Thyroid gland (tissue), 4 donors: ENCODE measurements around the gene FBXO44. TPM values are rescaled to one million over a fixed set of nuclear protein-coding genes. Genes with fewer than 3 reads are reported as not detected.
"Not testable (repeated sequence)": the region's sequence is repeated elsewhere in the genome, so short reads cannot be mapped to it uniquely, and the experiment has no call there.

ENCODE experiments used
- DNase-seq, 2 donors: peaks; one replicate each; pipeline ENCODE4 v3.0.0-alpha.2; 2019
- H3K27ac ChIP-seq, 3 donors: fragments of 200-600 bp; sonication (generic); 1 replicate in 2 of 3; 2 replicates in 1 of 3; pipeline ENCODE4 v1.5.1; 2016 to 2019; ENCODE audit warnings: mild to moderate bottlenecking in 1 of 3, moderate library complexity in 1 of 3
- H3K27me3 ChIP-seq: fragments of 200-600 bp; sonication (generic); one replicate; pipeline ENCODE4 v1.5.1; 2019
- H3K36me3 ChIP-seq, 2 donors: fragments of 200-600 bp; sonication (generic); one replicate each; pipeline ENCODE4 v1.5.1; 2016 to 2019
- H3K4me1 ChIP-seq, 2 donors: fragments of 200-600 bp; sonication (generic); one replicate each; pipeline ENCODE4 v1.5.1; 2017 to 2019
- H3K4me3 ChIP-seq, 3 donors: fragments of 200-600 bp; sonication (generic); replicated peaks in 1 of 3; 1 replicate in 2 of 3; 2 replicates in 1 of 3; pipeline ENCODE4 v1.5.1; 2016; ENCODE audit warnings: mild to moderate bottlenecking in 1 of 3
- H3K9me3 ChIP-seq: fragments of 200-600 bp; sonication (generic); one replicate; pipeline ENCODE4 v1.5.1; 2017
- CTCF ChIP-seq, 6 experiments: fragments of 200-600 bp in 3 of 6; fragments of 450-650 bp in 3 of 6; sonication (generic) in 3 of 6; IDR thresholded peaks; one replicate each; pipeline ENCODE4 v1.5.1; 2016 to 2019; ENCODE audit warnings: antibody characterized with exemption in 6 of 6, mild to moderate bottlenecking in 2 of 6, inconsistent platforms in 1 of 6, moderate library complexity in 1 of 6
- POLR2A ChIP-seq, 2 donors: fragments of 450-650 bp; IDR thresholded peaks; one replicate each; pipeline ENCODE4 v1.6.1; 2017; ENCODE audit warnings: antibody characterized with exemption in 2 of 2, mild to moderate bottlenecking in 2 of 2, moderate library complexity in 1 of 2
- WGBS, 2 donors: methylation state at CpG; one replicate each; pipeline ENCODE4 v1.1.5; 2017; 5-methylcytosine and 5-hydroxymethylcytosine counted together
- intact Hi-C: fragments of 100-400 bp; cut with DNase I; formaldehyde crosslinking; loops from one replicate; pipeline ENCODE4 v1.15.1; 2023
- total RNA-seq, 4 donors: library from RNA; depleted of rRNA; stranded (reverse); fragments of >200 nt; gene quantifications; one replicate each; pipeline ENCODE4 v1.2.3, GENCODE V29; 2016

Gene FBXO44
- 10 to 100 TPM; 33.1 to 40.9 (median 34.4) TPM for total RNA-seq

GRCh38 chr1:11654137-11654938, at the start of gene FBXO44, which contains the start of gene FBXO2:
Gene FBXO44 (plus strand): TSS chr1:11654877. CDS start chr1:11655836, 959 bp downstream.
Gene FBXO2 (minus strand): TSS chr1:11654429. CDS start chr1:11654340, 89 bp downstream.
- intact Hi-C loops: loop anchor here (10.0 kb wide), 1 partner anchor 150 kb away; the partner anchor contains the start of genes CLCN6 and MTHFR
- H3K9me3 ChIP-seq: no peaks in the 10 kb centered on the region
- H3K27ac ChIP-seq: peak within 1 kb of the TSS; percentile 41 to 68 (median 64)
- peaks cover 0 to 3% of the 10 kb centered on the region in 2 donors for H3K36me3 ChIP-seq
- 4 to 23% methylated on average over 12 to 17 of the region's 94 CpGs for WGBS, 2 donors
- H3K4me1 ChIP-seq: peaks cover 12 to 26% of the 10 kb centered on the region in 2 donors
- TF ChIP-seq CTCF (IDR thresholded peaks at IDR 0.05): peak in 1 of 6 experiments; percentile 4
- TF ChIP-seq POLR2A (IDR thresholded peaks at IDR 0.05): peak in 1 of 2 donors; percentile 19
- no peaks in the 10 kb centered on the region for H3K27me3 ChIP-seq
- peak within 1 kb of the TSS; percentile 26 to 85 (median 66) for H3K4me3 ChIP-seq
- peak; percentile 71 to 78 for DNase-seq

GRCh38 chr1:11606775-11607174, 47.9 kb upstream of the FBXO44 start:
- no peak for DNase-seq
- TF ChIP-seq CTCF (IDR thresholded peaks at IDR 0.05) (no peak), POLR2A (IDR thresholded peaks at IDR 0.05) (no peak)
- WGBS, 2 donors: 93 to 94% methylated on average over 6 of the region's 6 CpGs
- Histone ChIP-seq H3K4me3 (no peak overlapping the region), H3K36me3 (no peaks in the 10 kb centered on the region), H3K4me1 (no peaks in the 10 kb centered on the region), H3K9me3 (no peaks in the 10 kb centered on the region), H3K27me3 (no peaks in the 10 kb centered on the region), H3K27ac (no peak overlapping the region)
- intact Hi-C loops: no loop called here

GRCh38 chr1:11608596-11609130, 46.0 kb upstream of the FBXO44 start:
- intact Hi-C loops, H3K36me3 ChIP-seq, H3K27me3 ChIP-seq, H3K27ac ChIP-seq, H3K9me3 ChIP-seq, H3K4me3 ChIP-seq, H3K4me1 ChIP-seq, DNase-seq: not testable (repeated sequence)
- WGBS, 2 donors: 97% methylated on average over 15 of the region's 37 CpGs; no CpG with 5 or more reads in 1 of the 2 donors

- H3K27ac ChIP-seq, H3K4me1 ChIP-seq, H3K4me3 ChIP-seq, intact Hi-C loops, DNase-seq, H3K36me3 ChIP-seq, H3K9me3 ChIP-seq, H3K27me3 ChIP-seq: not testable (repeated sequence)
- 79 to 88% methylated on average over 12 to 13 of the region's 13 CpGs for WGBS, 2 donors
Observed at GRCh38 chr1:11609378-11609777, 45.3 kb upstream of the FBXO44 start.

GRCh38 chr1:11610629-11611180, 44.0 kb upstream of the FBXO44 start:
- peak; percentile 40 to 60 for DNase-seq
- Histone ChIP-seq H3K4me3 (no peak overlapping the region), H3K4me1 (no peaks in the 10 kb centered on the region), H3K9me3 (no peaks in the 10 kb centered on the region), H3K27ac (no peak overlapping the region), H3K36me3 (no peaks in the 10 kb centered on the region), H3K27me3 (no peaks in the 10 kb centered on the region)
- intact Hi-C loops: no loop called here
- TF ChIP-seq CTCF (IDR thresholded peaks at IDR 0.05): no peak
- no peak for TF ChIP-seq POLR2A (IDR thresholded peaks at IDR 0.05)
- WGBS, 2 donors: 48 to 65% methylated on average over 5 to 6 of the region's 6 CpGs
